NCI-H146 (cell line): ENCODE measurements around the gene ARL4C.
"Not testable (repeated sequence)": the region's sequence is repeated elsewhere in the genome, so short reads cannot be mapped to it uniquely, and the experiment has no call there.

Source experiments
- DNase-seq: peaks from one replicate; lab custom pipeline; 2025; lab: John Stamatoyannopoulos, UW

ARL4C gene

DNA sequence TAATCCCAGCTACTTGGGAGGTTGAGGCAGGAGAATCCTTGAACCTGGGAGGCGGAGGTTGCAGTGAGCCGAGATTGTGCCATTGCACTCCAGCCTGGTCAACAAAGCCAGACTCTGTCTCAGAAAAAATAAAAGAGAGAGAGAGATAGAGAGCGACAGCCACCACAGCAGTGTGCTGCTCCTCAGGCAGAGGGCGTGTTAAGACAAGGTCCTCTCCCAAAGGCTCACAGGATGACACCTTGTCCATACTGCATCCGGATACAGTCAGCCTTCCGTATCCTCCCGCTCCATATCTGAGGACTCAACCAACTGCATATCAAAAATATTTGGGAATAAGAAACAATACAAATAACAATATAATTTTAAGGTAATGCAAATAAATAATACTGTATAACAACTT lies 20.1 kb downstream of the ARL4C start:
- no peak for DNase-seq

DNA sequence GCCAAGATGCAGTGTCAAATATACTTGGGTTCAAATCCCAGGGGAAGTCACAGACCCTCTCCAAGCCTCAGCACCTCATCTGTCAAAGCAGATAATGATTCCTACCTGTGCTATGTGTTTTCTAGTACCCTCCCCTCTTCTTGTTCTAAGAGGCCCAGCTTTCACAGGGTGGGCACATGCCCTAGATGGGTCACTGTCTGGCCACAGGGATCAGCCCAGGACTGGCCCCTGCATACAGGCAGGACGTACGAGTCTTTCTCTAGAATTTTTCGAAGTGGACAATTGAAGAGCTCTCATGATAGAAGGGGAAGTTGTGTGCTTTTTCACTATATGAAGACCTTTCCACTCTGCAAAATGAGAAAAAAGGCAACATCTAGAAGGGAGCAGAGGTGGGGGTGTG lies 22.2 kb downstream of the ARL4C start:
- DNase-seq: no peak

- no peak for DNase-seq
Observed at GRCh38 chr2:234472155-234472554, 24.7 kb downstream of the ARL4C start.

- DNase-seq: no peak
Observed at GRCh38 chr2:234469972-234470371, 26.9 kb downstream of the ARL4C start.

- no peak for DNase-seq
Observed at GRCh38 chr2:234469251-234469845, 27.5 kb downstream of the ARL4C start.

DNA sequence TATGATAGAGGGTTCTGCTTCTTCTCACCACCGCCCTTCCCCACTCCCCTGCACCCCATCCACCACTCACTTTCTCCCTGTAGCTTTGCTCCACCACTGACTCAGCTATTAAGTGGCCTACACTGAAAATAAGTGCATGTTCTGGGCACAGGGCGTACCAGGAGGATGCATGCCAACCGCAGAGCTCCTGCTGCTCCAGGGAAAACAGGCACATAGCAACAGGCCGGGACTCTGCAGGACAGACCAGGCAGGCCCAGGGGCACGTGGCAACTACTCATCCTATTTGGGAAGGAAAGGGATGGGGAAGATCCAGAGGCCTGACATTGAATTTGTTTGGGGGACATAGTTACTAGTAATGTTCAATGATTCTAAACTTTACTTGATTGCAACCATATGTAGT lies 28.4 kb downstream of the ARL4C start:
- DNase-seq: no peak

- DNase-seq: no peak
Observed at GRCh38 chr2:234467289-234467688, 29.6 kb downstream of the ARL4C start.

DNA sequence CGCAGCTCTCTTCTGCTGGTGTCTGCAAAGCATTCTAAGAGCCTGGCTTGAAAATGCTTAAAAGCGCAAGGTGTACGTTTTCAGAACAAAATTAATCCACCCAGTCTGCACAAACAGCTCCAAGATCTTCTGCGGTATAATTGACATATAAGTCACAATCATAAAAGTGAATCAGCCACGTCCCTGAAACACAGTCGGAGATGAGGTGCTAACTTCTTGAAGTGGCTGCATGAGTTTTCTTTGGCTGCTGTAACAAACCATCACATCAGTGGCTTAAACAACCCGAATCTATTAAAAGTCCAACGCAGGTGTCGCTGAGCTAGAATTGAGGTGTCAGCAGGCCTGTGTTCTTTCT lies 32.6 kb downstream of the ARL4C start:
- no peak for DNase-seq

DNA sequence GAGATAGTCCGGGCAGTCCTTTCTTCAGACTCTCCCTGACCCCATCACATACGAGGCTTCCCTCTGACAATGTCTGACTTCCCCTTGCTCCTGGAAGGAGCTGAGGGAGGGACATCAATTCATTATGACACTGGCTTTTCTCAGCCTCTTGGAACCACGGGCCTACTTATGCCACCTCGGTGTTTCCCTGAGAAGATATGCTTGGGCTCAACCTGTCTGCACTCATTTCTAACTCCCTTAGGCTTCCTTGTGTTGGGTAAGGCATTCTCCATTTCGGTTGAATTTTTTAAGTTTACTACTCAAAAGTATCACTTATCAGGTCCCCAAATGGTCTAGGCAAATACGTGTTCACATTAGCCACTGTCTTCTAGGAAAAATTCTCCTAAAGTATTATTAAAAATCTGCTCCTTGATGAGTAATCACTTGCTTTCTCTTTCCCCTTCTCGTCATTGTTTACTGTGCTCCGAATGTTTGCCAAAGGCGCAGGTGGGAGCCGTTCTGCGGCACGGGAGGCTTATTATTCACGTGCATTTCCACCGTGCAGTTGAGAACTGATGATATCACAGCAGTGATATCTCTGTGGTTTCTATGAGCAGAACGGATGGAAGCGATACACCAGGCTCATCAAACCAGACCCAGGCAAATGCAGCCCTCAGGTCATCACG lies 33.1 kb downstream of the ARL4C start:
- DNase-seq: peak; percentile 91

- DNase-seq: no peak
Observed at GRCh38 chr2:234462218-234462992, 34.5 kb downstream of the ARL4C start.

GRCh38 chr2:234459401-234460009 lies 37.4 kb downstream of the ARL4C start:
- DNase-seq: peak; percentile 28

DNA sequence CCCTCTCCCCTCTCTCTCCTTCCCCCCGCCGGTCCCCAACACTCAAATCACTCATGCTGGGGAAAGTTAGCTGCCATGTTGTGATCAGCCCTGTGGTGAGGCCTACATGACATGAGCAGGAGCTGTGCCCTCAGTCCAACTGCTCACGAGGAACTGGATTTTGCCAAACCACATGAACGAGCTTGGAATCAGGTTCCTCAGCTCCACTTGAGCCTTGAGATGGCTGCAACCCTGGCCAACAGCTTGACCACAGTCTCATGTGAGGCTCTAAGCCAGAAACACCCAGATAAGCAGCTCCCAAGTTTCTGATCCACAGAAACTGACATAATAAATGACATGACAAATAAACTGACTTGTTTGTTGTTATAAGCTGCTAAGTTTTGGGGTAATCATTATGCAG lies 38.4 kb downstream of the ARL4C start:
- DNase-seq: no peak

GRCh38 chr2:234457421-234457820 lies 39.5 kb downstream of the ARL4C start:
- no peak for DNase-seq

- DNase-seq: not testable (repeated sequence)
Observed at GRCh38 chr2:234455246-234455645, 41.6 kb downstream of the ARL4C start.

DNA sequence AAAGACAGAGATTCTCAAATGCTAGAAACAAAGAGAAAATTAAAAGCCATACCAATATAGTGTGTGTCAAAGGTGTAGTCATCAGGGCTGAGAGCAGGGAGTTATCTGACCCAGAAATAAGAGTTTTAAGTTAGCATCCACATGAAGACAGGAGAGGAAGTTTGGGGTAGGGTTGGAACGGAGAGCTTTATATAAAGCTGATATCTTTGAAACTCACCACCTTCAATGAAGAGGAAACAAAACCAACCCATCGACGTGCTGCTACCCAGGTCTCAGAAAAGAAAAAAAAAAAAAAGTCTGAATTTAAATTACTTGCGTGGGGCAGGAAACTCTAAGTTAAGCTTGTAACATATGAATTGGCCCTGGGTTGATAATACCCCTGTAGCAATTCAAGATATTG lies 42.4 kb downstream of the ARL4C start:
- DNase-seq: no peak

DNA sequence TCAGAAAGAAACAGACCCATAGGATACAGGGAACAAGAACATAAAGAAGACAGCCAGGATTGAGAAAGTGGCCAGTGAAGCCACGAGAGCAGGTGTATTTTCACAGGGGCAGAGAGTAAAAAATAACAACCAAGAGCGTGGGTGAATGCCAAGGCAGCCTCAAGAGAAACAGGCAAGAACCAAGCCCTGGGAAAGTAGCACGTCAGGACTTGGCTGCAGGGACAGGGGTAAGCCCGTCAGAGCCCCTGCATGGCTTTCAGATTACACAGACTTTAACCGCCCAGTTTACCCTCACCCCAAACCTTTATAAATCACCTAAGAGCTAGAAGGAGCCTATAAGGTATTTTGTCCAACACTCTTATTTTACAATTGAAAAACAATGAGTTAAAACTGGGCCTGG lies 43.7 kb downstream of the ARL4C start:
- no peak for DNase-seq

DNA sequence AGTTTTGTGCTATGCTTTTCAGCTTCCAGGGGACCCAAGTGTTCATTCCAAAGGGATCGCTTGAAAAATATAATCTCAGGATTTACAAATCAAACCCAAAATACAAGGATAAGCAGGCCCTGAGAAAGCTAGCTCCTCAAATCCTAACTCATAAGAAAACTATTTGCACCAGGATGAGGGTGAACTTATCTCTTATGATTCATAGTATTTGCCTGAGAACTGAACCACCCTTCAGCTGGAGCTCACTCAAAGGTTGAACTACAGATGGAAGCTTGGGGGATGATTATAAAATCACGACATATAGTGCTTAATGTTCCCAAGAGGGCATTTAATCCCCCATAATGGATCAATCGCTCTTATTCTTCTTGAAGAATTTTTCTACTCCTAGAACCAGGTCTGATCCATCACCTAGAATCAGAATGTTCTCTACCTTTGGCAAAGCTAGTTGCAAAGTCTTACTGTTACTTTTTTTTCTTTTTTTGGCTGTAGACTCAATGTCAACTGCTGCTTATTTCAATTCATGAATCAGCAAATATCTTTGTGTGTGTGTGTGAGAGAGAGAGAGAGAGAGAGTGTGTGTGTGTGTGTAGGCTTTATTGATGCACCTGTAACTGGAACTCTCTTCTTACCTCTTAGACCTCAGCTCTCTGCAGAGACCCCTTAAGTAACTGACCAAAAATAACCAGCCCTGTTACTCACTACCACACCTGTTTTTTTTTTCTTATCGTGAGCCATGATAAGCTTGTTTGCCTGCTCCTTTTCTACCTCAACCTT lies 44.8 kb downstream of the ARL4C start:
- no peak for DNase-seq

GRCh38 chr2:234451242-234451641 lies 45.6 kb downstream of the ARL4C start:
- DNase-seq: peak; percentile 14

DNA sequence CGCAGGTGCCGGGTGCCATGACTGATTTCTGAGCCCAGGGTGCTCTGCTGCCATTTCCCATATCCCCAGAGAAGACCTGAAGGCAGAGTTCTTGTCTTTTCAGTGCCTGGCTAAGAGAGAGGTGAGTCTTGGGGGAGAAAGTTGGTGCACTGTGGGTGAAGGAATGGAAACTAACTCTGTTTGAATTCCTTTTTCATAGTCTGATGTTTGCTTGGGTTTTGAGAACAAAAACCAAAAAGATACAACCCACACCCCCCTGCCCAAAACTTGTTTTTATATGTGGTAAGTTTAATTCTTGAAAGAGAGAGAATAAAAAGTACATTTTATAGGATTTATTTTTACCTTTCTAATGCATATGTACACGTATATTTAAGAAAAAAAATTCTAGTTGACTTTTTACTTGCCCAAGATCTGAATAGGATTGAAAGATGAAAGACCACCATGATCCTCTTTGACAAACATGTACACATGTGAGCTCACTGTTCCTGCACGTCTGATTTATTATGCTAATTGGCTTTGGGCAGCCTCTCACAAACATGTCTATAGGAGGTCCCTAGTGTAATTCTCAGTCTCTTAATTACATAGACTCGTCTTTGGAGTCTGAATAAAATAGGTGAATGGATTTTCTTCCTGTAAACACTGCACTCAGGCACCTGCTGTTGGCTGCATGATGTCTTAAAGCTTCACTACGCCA lies 46.3 kb downstream of the ARL4C start:
- peak; percentile 18 for DNase-seq

DNA sequence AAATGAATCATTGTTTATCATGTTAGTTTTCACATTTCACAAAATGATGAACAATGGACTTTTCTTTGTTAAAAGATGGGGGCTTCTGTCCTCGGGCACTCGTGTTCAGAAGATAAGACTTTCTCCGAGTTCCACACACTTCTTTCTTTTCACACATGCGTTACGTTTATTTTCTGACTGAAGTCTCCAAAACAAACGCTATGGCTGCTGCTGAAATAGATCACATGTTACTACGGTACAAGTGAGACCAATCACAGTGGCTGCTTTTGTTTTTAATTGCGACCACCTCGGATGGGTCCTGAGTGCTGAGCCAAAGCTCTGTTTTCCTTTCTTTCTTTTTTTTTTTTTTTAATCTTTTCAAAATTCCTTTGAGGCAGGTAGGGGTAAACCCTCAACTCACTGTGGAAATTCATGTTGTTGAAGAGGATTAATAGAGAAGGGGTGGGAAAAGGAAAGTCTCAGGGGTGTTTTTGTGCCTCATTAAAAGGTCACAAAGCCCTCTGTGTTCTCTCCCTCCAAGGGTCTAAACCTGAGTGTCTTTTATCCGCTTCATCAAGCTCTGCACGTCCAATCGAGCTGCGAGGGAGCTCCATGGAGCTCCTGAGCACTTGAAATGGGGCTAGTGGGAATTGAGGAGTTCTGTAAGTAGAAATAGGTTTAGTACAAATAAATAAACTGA lies 48.2 kb downstream of the ARL4C start:
- no peak for DNase-seq

GRCh38 chr2:234447963-234448362 lies 48.9 kb downstream of the ARL4C start:
- no peak for DNase-seq
